Transverse colon (tissue), 4 donors: ENCODE data around the gene FAM78B. TPM values are rescaled to one million over a fixed set of nuclear protein-coding genes. Genes with fewer than 3 reads are reported as not detected.

Source experiments
- DNase-seq: peaks from one replicate; pipeline ENCODE4 v3.0.0-alpha.2; 2019
- H3K27ac ChIP-seq, 4 donors: fragments of 200-600 bp; sonication (generic); 2 replicates each; pipeline ENCODE4 v1.5.1; 2016 to 2018; ENCODE audit warnings: inconsistent platforms in 4 of 4
- H3K27me3 ChIP-seq: fragments of 200-600 bp; sonication (generic); 2 replicates; pipeline ENCODE4 v1.5.1; 2017; ENCODE audit warnings: inconsistent platforms
- H3K36me3 ChIP-seq, 4 donors: fragments of 200-600 bp; sonication (generic); 2 replicates each; pipeline ENCODE4 v1.5.1; 2017 to 2019; ENCODE audit warnings: inconsistent platforms in 4 of 4
- H3K4me1 ChIP-seq, 4 donors: fragments of 200-600 bp; sonication (generic); 2 replicates each; pipeline ENCODE4 v1.5.1; 2017 to 2020; ENCODE audit warnings: inconsistent platforms in 4 of 4
- H3K4me3 ChIP-seq, 4 donors: fragments of 200-600 bp; sonication (generic); 1 replicate in 1 of 4; 2 replicates in 3 of 4; pipeline versions ENCODE4 v1.5.1 to v1.6.1; 2017 to 2019; ENCODE audit warnings: inconsistent platforms in 4 of 4
- H3K9me3 ChIP-seq, 2 donors: fragments of 200-600 bp; sonication (generic); 2 replicates each; pipeline ENCODE4 v1.5.1; 2017 to 2019; ENCODE audit warnings: inconsistent platforms in 2 of 2
- EP300 ChIP-seq: sonication (generic); formaldehyde crosslinking; IDR thresholded peaks from one replicate; pipeline ENCODE4 v1.6.1; 2017; ENCODE audit warnings: antibody characterized with exemption, low read depth
- POLR2A ChIP-seq: fragments of 450-650 bp; IDR thresholded peaks from one replicate; pipeline ENCODE4 v1.6.1; 2016; ENCODE audit warnings: antibody characterized with exemption, mild to moderate bottlenecking, moderate library complexity
- POLR2AphosphoS5 ChIP-seq, 3 donors: sonication (generic); formaldehyde crosslinking; IDR thresholded peaks; one replicate each; pipeline ENCODE4 v1.6.1; 2016; ENCODE audit warnings: antibody characterized with exemption in 3 of 3
- WGBS, 2 donors: methylation state at CpG; one replicate each; pipeline ENCODE4 v1.1.5; 2018; ENCODE audit warnings: low coverage in 1 of 2; 5-methylcytosine and 5-hydroxymethylcytosine counted together
- in situ Hi-C, 4 donors: fragments of 200-750 bp; cut with MboI; loops; one replicate each; pipeline versions ENCODE4 v1.15.0 to v1.15.1; 2017; ENCODE audit warnings: low sequenced_read_pairs in 3 of 4, low pct_ligation_motif_present in 1 of 4, low pct_unique_long_range_greater_than_20kb in 1 of 4
- intact Hi-C: fragments of 100-400 bp; cut with DNase I; formaldehyde crosslinking; loops from one replicate; pipeline ENCODE4 v1.15.1; 2023; ENCODE audit warnings: low total_unique reads
- total RNA-seq, 4 donors: library from RNA; depleted of rRNA; stranded (reverse); fragments of >200 nt; gene quantifications; one replicate each; pipeline ENCODE4 v1.1.0, GENCODE V29; 2016
- TF ChIP-seq, protein P1 (sequence below), 5 experiments: fragments of 200-600 bp in 3 of 5; fragments of 450-650 bp in 2 of 5; sonication (generic) in 3 of 5; IDR thresholded peaks; 1 replicate in 2 of 5; 2 replicates in 3 of 5; pipeline ENCODE4 v1.5.1; 2016 to 2017; ENCODE audit warnings: antibody characterized with exemption in 5 of 5, inconsistent platforms in 3 of 5, mild to moderate bottlenecking in 2 of 5, moderate library complexity in 1 of 5

FAM78B gene
- total RNA-seq, 4 donors from 2014 or later = 0.40 to 5.2 (median 0.80) TPM

DNA sequence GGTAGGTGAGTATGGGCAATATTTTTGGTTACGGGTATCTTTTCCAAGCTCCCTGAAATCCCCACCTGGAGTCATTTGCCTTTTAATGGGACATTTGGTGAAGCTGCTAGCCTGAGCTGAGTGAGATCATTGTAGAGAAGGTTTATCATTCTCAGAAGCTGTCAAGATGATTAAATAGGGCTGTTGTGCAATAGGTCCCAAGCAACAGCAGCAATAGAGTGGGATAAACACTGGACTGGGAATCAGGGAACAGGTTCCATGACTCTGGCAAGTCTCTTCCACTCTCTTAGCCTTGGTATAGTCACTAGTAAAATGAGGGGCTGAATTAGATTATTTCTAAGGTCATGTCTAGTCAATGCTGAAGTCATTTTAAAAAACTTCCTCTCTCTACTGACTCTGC is 30.3 kb upstream of the FAM78B start:
- Histone ChIP-seq H3K27me3 (no peaks in the 10 kb centered on the region), H3K27ac (no peak overlapping the region), H3K4me3 (no peak overlapping the region), H3K36me3 (no peaks in the 10 kb centered on the region), H3K4me1 (no peaks in the 10 kb centered on the region), H3K9me3 (no peaks in the 10 kb centered on the region)
- in situ Hi-C loops = no loop called here
- 94 to 100% methylated on average over 1 of the region's 1 CpG for WGBS, 2 donors
- no peak for DNase-seq
- TF ChIP-seq POLR2AphosphoS5 (IDR thresholded peaks at IDR 0.05) (no peak), POLR2A (no peak), EP300 (no peak)
- TF ChIP-seq, protein P1, sequence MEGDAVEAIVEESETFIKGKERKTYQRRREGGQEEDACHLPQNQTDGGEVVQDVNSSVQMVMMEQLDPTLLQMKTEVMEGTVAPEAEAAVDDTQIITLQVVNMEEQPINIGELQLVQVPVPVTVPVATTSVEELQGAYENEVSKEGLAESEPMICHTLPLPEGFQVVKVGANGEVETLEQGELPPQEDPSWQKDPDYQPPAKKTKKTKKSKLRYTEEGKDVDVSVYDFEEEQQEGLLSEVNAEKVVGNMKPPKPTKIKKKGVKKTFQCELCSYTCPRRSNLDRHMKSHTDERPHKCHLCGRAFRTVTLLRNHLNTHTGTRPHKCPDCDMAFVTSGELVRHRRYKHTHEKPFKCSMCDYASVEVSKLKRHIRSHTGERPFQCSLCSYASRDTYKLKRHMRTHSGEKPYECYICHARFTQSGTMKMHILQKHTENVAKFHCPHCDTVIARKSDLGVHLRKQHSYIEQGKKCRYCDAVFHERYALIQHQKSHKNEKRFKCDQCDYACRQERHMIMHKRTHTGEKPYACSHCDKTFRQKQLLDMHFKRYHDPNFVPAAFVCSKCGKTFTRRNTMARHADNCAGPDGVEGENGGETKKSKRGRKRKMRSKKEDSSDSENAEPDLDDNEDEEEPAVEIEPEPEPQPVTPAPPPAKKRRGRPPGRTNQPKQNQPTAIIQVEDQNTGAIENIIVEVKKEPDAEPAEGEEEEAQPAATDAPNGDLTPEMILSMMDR (IDR thresholded peaks at IDR 0.05) = no peak
- intact Hi-C loops = no loop called here

DNA sequence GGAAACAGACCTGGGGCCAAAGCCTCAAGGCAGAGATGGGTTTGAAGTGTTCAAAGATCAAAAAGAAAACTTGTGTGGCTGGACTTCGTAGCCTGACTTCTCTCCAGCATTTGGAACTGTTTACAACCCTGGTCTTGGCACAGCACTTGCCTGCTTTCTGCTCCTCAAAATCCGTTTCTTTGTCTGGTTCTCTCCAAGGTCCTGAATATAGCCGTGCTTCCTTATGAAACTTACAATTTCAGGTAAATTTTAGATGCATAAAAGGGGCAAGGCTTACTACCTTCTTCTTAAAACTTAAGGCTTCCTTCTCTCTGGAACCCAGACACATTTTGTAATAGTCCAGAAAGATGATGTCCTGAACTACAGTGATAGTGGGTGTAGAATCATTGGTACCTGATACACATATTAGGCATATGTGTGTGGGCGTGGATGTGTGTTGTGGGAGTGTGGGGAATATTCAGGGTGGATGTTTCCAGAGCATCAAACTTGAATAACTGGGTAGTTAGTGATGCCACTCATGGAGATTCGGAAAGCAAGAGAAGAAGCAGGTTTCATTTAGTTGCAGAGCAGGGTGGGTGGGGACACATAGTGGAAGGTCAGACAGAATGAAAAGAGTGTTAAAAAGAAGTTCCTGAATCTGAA is 26.4 kb upstream of the FAM78B start:
- Histone ChIP-seq H3K4me3 (no peak overlapping the region), H3K27ac (no peak overlapping the region), H3K9me3 (no peaks in the 10 kb centered on the region), H3K36me3 (no peaks in the 10 kb centered on the region), H3K27me3 (no peaks in the 10 kb centered on the region), H3K4me1 (no peaks in the 10 kb centered on the region)
- in situ Hi-C loops = no loop called here
- TF ChIP-seq EP300 (no peak), POLR2A (no peak), POLR2AphosphoS5 (IDR thresholded peaks at IDR 0.05) (no peak)
- TF ChIP-seq, protein P1 (IDR thresholded peaks at IDR 0.05) = no peak
- intact Hi-C loops = no loop called here
- no peak for DNase-seq
- 44 to 48% methylated on average over 5 of the region's 5 CpGs for WGBS, 2 donors

DNA sequence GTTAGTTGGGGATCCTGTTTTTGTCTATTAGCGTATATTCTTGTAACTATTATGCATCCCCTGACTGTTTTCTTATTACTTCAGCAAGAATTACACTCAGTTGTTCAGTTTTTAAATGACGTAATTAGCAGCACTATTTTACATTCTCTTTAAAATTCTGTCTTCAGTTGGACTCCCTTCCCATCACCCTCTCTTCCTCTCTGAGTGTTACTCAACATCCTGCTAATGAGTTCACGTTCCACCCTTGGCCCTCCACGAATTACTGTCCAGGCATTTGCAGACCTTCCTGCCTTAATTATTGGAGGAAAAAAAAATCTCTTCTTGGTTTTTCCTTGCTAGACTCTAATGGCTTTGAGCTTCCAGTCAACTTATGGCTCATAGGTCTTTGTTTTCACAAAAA is 23.6 kb upstream of the FAM78B start:
- Histone ChIP-seq H3K9me3 (no peaks in the 10 kb centered on the region), H3K27me3 (no peaks in the 10 kb centered on the region), H3K4me1 (no peaks in the 10 kb centered on the region), H3K27ac (no peak overlapping the region), H3K36me3 (no peaks in the 10 kb centered on the region), H3K4me3 (no peak overlapping the region)
- TF ChIP-seq, protein P1 (IDR thresholded peaks at IDR 0.05) = no peak
- no peak for TF ChIP-seq POLR2AphosphoS5 (IDR thresholded peaks at IDR 0.05)
- no peak for TF ChIP-seq EP300
- TF ChIP-seq POLR2A = no peak
- DNase-seq = no peak
- in situ Hi-C loops (no loop called here), intact Hi-C loops (no loop called here)
- WGBS, 2 donors = 60 to 69% methylated on average over 4 of the region's 4 CpGs

DNA sequence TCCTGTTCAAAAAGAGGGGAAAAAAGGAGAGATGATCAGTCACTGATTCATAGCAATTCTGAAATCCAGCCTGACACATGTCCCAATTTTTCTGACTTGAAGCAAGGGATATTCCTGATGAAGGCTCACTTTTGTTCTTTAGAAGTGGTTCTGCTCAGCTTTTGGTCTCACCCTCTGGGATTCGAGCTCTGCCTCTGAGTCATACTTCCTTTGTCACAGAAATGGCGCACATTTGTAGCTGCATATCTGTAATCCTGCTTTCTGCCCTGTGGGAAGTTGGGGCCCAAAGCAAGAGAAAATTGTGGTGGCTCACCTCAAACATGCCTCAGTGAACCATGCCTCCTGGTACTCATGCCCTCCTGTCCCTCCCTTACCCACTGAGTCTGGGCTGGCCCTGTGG is 22.3 kb upstream of the FAM78B start:
- Histone ChIP-seq H3K4me3 (no peak overlapping the region), H3K9me3 (no peaks in the 10 kb centered on the region), H3K4me1 (no peaks in the 10 kb centered on the region), H3K36me3 (no peaks in the 10 kb centered on the region), H3K27ac (no peak overlapping the region), H3K27me3 (no peaks in the 10 kb centered on the region)
- in situ Hi-C loops = no loop called here
- TF ChIP-seq EP300 = no peak
- TF ChIP-seq, protein P1 (IDR thresholded peaks at IDR 0.05) = no peak
- no peak for TF ChIP-seq POLR2A
- TF ChIP-seq POLR2AphosphoS5 (IDR thresholded peaks at IDR 0.05) = no peak
- intact Hi-C loops = no loop called here
- WGBS, 2 donors = 58 to 59% methylated on average over 2 of the region's 2 CpGs
- no peak for DNase-seq
